Loucy (cell line): Measurements from ENCODE around the gene SLAMF1.

Experiments used
- H2AFZ ChIP-seq: fragments of 200-600 bp; sonication (generic); 2 replicates; pipeline ENCODE4 v1.6.0; 2016; ENCODE audit warnings: antibody characterized with exemption, mild to moderate bottlenecking, low read length, moderate library complexity
- H3F3A ChIP-seq: fragments of 200-600 bp; 2 replicates; pipeline ENCODE4 v1.6.0; 2016; ENCODE audit warnings: antibody characterized with exemption, low read depth, mild to moderate bottlenecking
- H3K27me3 ChIP-seq: fragments of 200-600 bp; sonication (generic); 2 replicates; pipeline ENCODE4 v1.6.1; 2014; ENCODE audit warnings: low read length, mild to moderate bottlenecking; ENCODE audit not compliant: insufficient read depth, poor library complexity, severe bottlenecking
- H3K36me3 ChIP-seq: fragments of 200-600 bp; sonication (generic); 2 replicates; pipeline ENCODE4 v1.6.1; 2016; ENCODE audit warnings: low read length; ENCODE audit not compliant: insufficient read depth
- H3K4me1 ChIP-seq: fragments of 200-600 bp; sonication (generic); 2 replicates; pipeline ENCODE4 v1.5.1; 2014; ENCODE audit warnings: low read length, mild to moderate bottlenecking; ENCODE audit not compliant: insufficient read depth, poor library complexity, severe bottlenecking
- H3K4me2 ChIP-seq: fragments of 200-600 bp; sonication (generic); 2 replicates; pipeline ENCODE4 v1.6.0; 2014; ENCODE audit warnings: antibody characterized with exemption, low read length, low read depth, mild to moderate bottlenecking; ENCODE audit not compliant: poor library complexity, severe bottlenecking
- H3K4me3 ChIP-seq: fragments of 200-600 bp; sonication (generic); 2 replicates; pipeline ENCODE4 v1.5.1; 2014; ENCODE audit warnings: low read length, mild to moderate bottlenecking, mixed read lengths; ENCODE audit not compliant: poor library complexity, severe bottlenecking
- H3K79me2 ChIP-seq: fragments of 200-600 bp; sonication (generic); 2 replicates; pipeline ENCODE4 v1.6.1; 2014; ENCODE audit warnings: low read length; ENCODE audit not compliant: insufficient read depth
- H3K9ac ChIP-seq: fragments of 200-600 bp; sonication (generic); 2 replicates; pipeline ENCODE4 v1.6.0; 2014; ENCODE audit warnings: mild to moderate bottlenecking, low read depth, low read length, moderate library complexity; ENCODE audit not compliant: poor library complexity, severe bottlenecking
- H3K9me2 ChIP-seq: fragments of 200-600 bp; sonication (generic); replicated peaks from 2 replicates; pipeline ENCODE4 v1.6.1; 2016; ENCODE audit warnings: low read depth, low read length, mixed read lengths
- H3K9me3 ChIP-seq: fragments of 200-600 bp; sonication (generic); 2 replicates; pipeline ENCODE4 v1.6.1; 2014; ENCODE audit warnings: mild to moderate bottlenecking, antibody characterized with exemption, low read length, low read depth; ENCODE audit not compliant: insufficient read depth
- H4K20me1 ChIP-seq: fragments of 200-600 bp; sonication (generic); 2 replicates; pipeline ENCODE4 v1.6.0; 2014; ENCODE audit warnings: antibody characterized with exemption, low read length, mild to moderate bottlenecking; ENCODE audit not compliant: insufficient read depth, poor library complexity, severe bottlenecking
- EZH2phosphoT487 ChIP-seq: fragments of 200-600 bp; IDR thresholded peaks from 2 replicates; pipeline ENCODE4 v1.6.1; 2018; ENCODE audit warnings: antibody characterized with exemption, mild to moderate bottlenecking, moderate library complexity, borderline replicate concordance
- TF ChIP-seq, protein P1 (sequence below): fragments of 200-600 bp; sonication (generic); conservative IDR thresholded peaks from 2 replicates; pipeline ENCODE4 v1.5.1; 2014; ENCODE audit warnings: mild to moderate bottlenecking, antibody characterized with exemption, low read length

Gene SLAMF1

DNA sequence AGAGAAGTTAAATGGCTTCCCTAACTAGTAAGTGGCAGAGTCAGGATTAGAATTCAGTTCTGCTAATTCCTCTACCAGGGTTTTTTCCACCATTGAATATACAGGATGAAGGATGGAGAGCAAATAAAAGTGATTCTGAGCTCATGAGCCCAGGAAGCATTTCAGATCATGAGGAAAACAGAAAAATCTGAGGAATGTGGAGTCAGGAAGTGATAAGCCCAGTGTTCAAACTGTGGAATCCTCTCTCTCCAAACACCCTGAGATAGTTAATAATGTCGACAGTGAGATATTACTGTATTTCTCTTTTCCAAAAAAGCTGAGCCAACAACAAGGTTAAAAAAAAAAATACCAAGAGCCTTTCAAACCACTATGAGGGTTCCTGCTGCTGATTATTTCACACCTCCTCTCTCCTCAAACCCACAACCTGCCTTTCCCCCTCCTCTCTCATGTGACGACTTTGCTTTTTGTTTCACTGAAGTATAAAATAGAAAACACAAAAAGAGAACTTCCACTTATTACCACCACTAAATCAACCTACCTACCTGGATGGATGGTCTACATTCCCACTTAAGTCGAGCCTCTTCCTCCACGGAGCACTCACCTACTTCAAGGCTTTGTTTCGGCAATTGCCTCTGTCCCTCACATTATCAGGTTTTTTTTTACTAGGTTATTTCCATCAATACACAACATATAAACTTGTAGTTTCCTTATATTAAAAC is 8.9 kb downstream of the SLAMF1 start:
- Histone ChIP-seq H3K4me2 (peak overlapping the region; percentile 33), H4K20me1 (no peaks in the 10 kb centered on the region), H3F3A (0 out of 2 replicates have a peak, but pooled peaks cover 4% of the 10 kb centered on the region), H3K79me2 (no peaks in the 10 kb centered on the region), H3K9ac (no peak overlapping the region), H3K9me3 (no peaks in the 10 kb centered on the region), H3K4me3 (no peak overlapping the region), H3K4me1 (peaks cover 43% of the 10 kb centered on the region), H3K27me3 (no peaks in the 10 kb centered on the region), H2AFZ (no peak overlapping the region), H3K9me2 (no peaks in the 10 kb centered on the region), H3K36me3 (no peaks in the 10 kb centered on the region)
- TF ChIP-seq, protein P1, sequence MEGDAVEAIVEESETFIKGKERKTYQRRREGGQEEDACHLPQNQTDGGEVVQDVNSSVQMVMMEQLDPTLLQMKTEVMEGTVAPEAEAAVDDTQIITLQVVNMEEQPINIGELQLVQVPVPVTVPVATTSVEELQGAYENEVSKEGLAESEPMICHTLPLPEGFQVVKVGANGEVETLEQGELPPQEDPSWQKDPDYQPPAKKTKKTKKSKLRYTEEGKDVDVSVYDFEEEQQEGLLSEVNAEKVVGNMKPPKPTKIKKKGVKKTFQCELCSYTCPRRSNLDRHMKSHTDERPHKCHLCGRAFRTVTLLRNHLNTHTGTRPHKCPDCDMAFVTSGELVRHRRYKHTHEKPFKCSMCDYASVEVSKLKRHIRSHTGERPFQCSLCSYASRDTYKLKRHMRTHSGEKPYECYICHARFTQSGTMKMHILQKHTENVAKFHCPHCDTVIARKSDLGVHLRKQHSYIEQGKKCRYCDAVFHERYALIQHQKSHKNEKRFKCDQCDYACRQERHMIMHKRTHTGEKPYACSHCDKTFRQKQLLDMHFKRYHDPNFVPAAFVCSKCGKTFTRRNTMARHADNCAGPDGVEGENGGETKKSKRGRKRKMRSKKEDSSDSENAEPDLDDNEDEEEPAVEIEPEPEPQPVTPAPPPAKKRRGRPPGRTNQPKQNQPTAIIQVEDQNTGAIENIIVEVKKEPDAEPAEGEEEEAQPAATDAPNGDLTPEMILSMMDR = no peak
- TF ChIP-seq EZH2phosphoT487 = no peak

DNA sequence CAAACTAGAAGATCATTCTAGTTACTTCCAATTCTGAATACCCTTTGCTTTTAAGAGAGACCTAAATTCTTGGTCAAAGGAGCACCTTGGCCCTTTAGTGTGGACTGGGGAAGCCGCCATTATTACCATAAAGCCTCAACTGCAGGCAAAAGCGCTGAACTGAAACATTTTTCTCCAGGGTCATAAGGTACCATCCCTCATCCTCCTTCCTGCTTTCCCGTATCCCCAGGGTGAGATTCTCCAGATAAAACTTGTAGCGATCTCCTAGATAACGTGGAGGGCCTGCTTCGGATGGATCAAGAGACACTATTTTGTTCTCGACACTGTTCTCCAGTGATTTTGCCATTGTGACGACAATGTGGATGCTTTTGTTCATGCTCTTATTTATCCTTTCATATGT is 9.8 kb downstream of the SLAMF1 start:
- peaks cover 47% of the 10 kb centered on the region for H3K4me1 ChIP-seq
- H2AFZ ChIP-seq = no peak overlapping the region
- no peak overlapping the region for H3K4me3 ChIP-seq
- no peaks in the 10 kb centered on the region for H4K20me1 ChIP-seq
- H3F3A ChIP-seq = 0 out of 2 replicates have a peak, but pooled peaks cover 4% of the 10 kb centered on the region
- H3K9me2 ChIP-seq = no peaks in the 10 kb centered on the region
- no peaks in the 10 kb centered on the region for H3K79me2 ChIP-seq
- no peak overlapping the region for H3K9ac ChIP-seq
- H3K9me3 ChIP-seq = no peaks in the 10 kb centered on the region
- TF ChIP-seq EZH2phosphoT487 = no peak
- TF ChIP-seq, protein P1 = no peak
- H3K27me3 ChIP-seq = no peaks in the 10 kb centered on the region
- H3K36me3 ChIP-seq = no peaks in the 10 kb centered on the region
- no peak overlapping the region for H3K4me2 ChIP-seq

- Histone ChIP-seq H2AFZ (no peak overlapping the region), H3K4me1 (peaks cover 46% of the 10 kb centered on the region), H3K27me3 (no peaks in the 10 kb centered on the region), H3K4me3 (no peak overlapping the region), H3K79me2 (no peaks in the 10 kb centered on the region), H3K36me3 (no peaks in the 10 kb centered on the region), H3K9me3 (no peaks in the 10 kb centered on the region), H4K20me1 (no peaks in the 10 kb centered on the region), H3K9me2 (no peaks in the 10 kb centered on the region), H3K4me2 (no peak overlapping the region), H3K9ac (no peak overlapping the region), H3F3A (0 out of 2 replicates have a peak, but pooled peaks cover 4% of the 10 kb centered on the region)
- no peak for TF ChIP-seq EZH2phosphoT487
- TF ChIP-seq, protein P1 = no peak
Observed at GRCh38 chr1:160636547-160636946, 10.3 kb downstream of the SLAMF1 start.
